ENCODE results near the gene SS18L1.
"Not testable (repeated sequence)": the region's sequence is repeated elsewhere in the genome, so short reads cannot be mapped to it uniquely, and the experiment has no call there.

Gene SS18L1

GRCh38 chr20:62138204-62138543, 5.4 kb upstream of the SS18L1 start:
- no peak for DNase-seq

GRCh38 chr20:62138912-62139311, 4.7 kb upstream of the SS18L1 start:
- no peak for DNase-seq

- DNase-seq, result no peak
Measured at GRCh38 chr20:62139636-62140035, 3.9 kb upstream of the SS18L1 start.

GRCh38 chr20:62141043-62141396, 2.5 kb upstream of the SS18L1 start:
- no peak for DNase-seq

GRCh38 chr20:62141397-62142251, 1.9 kb upstream of the SS18L1 start:
- no peak for DNase-seq

- DNase-seq, result no peak
Measured at GRCh38 chr20:62142252-62143080, 1.1 kb upstream of the SS18L1 start.

- peak; percentile 25 for DNase-seq
Measured at GRCh38 chr20:62143957-62144825, 622 bp downstream of the SS18L1 start.

- no peak for DNase-seq
Measured at GRCh38 chr20:62145688-62146018, 2.1 kb downstream of the SS18L1 start.

GRCh38 chr20:62146019-62146755, 2.6 kb downstream of the SS18L1 start:
- DNase-seq, result no peak

- DNase-seq, result no peak
Measured at GRCh38 chr20:62147125-62147524, 3.6 kb downstream of the SS18L1 start.

GRCh38 chr20:62147528-62147927, 4.0 kb downstream of the SS18L1 start:
- no peak for DNase-seq

- not testable (repeated sequence) for DNase-seq
Measured at GRCh38 chr20:62148383-62148782, 4.8 kb downstream of the SS18L1 start.

- no peak for DNase-seq
Measured at GRCh38 chr20:62148908-62149314, 5.3 kb downstream of the SS18L1 start.

GRCh38 chr20:62149532-62150309, 6.2 kb downstream of the SS18L1 start:
- no peak for DNase-seq

GRCh38 chr20:62150310-62150575, 6.7 kb downstream of the SS18L1 start:
- no peak for DNase-seq

GRCh38 chr20:62151225-62151624, 7.7 kb downstream of the SS18L1 start:
- no peak for DNase-seq

- no peak for DNase-seq
Measured at GRCh38 chr20:62151835-62152364, 8.3 kb downstream of the SS18L1 start.

- DNase-seq, result no peak
Measured at GRCh38 chr20:62155428-62156253, 12.1 kb downstream of the SS18L1 start.

- DNase-seq, result no peak
Measured at GRCh38 chr20:62156254-62156556, 12.6 kb downstream of the SS18L1 start.

GRCh38 chr20:62156592-62157386, 13.2 kb downstream of the SS18L1 start:
- DNase-seq, result peak; percentile 45
